ENCODE results near the gene TMEM121B. TPM values are rescaled to one million over a fixed set of nuclear protein-coding genes. Genes with fewer than 3 reads are reported as not detected.

TMEM121B gene
- total RNA-seq: 0.16 and 0.17 TPM in 2 replicates

DNA sequence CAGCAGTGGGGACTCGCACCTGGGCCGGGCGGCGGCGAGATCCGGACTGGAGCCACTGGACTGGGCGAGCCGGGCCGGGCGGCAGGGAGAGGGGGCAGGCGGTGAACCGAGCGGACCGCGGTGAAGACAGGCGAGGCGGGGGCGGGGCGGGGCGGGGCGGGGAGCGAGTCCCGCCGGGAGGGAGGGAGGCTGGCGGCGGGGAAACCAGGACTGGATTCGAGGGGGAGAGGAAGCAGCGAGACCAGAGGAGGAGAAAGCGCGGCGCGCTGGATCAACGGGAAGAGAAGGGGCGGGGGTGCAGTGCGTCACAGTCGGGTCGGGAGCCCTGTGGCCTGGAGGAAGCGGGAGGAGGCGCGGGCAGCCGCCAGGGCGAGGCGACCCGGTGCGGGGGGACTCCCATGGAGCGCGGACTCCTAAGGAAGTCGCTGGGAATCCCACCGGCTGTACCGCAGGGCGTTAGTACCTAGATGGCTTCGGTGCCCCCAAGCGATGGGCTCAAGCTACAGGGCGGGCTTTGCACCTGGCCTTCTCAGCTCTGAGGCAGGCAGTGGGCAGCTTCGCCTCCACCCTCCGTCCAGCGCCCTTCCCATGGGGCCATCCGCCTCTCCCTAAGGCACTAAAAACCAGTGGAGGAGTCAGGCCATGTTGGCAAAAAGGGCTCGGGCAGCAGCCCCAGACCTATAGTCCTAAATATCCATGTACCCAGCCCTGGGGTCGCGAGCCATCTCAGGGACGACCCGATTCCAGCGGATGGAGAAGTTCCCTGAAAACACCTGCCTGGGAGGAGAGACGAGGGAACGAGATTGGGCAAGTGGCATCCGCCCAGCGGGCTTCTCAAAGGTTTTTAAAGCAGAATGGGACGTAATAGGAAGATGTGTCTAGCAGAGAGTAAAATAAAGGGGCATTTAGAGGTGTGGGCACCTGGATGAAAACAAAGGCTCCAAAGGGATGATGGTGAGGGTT lies at the start of gene TMEM121B:
TMEM121B (minus strand) TSS at position 128 of the 963 bp plus-strand sequence. CDS start 233 bp downstream, outside the sequence.
- no peak within 1 kb of the TSS for H3K27ac Mint-ChIP-seq
- H3K36me3 Mint-ChIP-seq (ENCODE audit: low read depth): no peaks in the 10 kb centered on the region
- H3K4me1 Mint-ChIP-seq: peaks cover 32% of the 10 kb centered on the region
- no peaks in the 10 kb centered on the region for H3K9me3 Mint-ChIP-seq
- peak within 1 kb of the TSS; percentile 79 for H3K4me3 Mint-ChIP-seq
- H3K27me3 Mint-ChIP-seq: peaks cover 27% of the 10 kb centered on the region
- DNase-seq: peak; percentile 73
- intact Hi-C loops (cut with micrococcal nuclease): loop anchor here (2.0 kb wide), 1 partner anchor 37 kb away; the partner anchor contains the start of gene HDHD5

DNA sequence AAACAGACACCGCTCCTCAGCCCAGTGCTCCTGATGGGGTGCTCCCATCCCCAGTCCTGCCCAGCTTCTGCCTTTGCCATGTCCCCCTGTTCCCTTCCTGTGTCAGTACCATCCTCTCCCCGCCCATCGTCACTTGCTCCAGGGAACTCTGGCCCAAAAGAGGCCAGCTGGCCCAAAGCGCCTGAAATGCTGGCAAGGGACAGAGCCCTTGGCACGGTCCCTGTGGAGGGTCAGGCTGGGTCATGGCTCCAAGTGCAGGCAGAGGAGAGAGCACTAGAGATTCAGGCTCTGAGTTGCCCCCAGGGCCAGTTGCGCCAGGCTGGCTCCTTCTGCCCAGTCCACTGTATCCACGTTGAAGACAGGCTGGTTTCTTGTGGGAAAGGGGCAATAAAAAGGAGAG lies 46.3 kb upstream of the TMEM121B start:
- Mint-ChIP-seq H3K27ac (no peak overlapping the region), H3K4me1 (peaks cover 6% of the 10 kb centered on the region), H3K27me3 (peaks cover 13% of the 10 kb centered on the region), H3K4me3 (no peak overlapping the region), H3K36me3 (ENCODE audit: low read depth) (no peaks in the 10 kb centered on the region), H3K9me3 (no peaks in the 10 kb centered on the region)
- DNase-seq: no peak
- intact Hi-C loops (cut with micrococcal nuclease): no loop called here

DNA sequence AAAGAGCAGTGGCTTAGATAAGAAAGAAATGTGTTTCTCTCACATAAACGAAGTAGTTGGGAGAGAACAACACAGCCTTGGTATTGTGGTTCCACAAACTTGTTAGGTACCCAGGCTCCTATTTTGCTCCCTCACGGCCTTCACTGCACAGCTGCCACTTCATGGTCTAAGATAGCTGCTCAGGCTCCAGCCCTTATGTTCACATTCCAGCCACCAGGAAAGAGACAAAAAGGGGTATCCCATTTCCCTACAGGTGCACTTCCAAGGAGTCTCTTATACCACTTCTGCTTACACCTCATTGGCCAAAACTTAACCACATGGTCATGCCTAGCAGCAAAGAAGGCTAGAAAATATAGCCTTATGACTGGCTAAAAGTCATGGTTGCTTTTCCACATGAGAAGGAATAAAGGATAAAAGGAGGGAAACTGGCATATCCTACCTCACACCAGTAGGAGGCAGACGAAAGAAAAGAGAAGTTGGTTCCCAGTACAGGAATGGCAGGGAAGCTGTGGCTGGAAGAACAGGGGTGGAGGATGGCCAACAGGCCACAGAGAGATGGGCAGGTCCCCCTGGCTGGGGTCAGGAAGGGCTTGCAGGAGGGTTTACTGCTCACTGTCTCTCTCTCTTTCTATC lies 43.3 kb upstream of the TMEM121B start:
- H3K27ac Mint-ChIP-seq: no peak overlapping the region
- no peaks in the 10 kb centered on the region for H3K36me3 Mint-ChIP-seq (ENCODE audit: low read depth)
- DNase-seq: no peak
- peaks cover 15% of the 10 kb centered on the region for H3K27me3 Mint-ChIP-seq
- no peak overlapping the region for H3K4me3 Mint-ChIP-seq
- H3K9me3 Mint-ChIP-seq: no peaks in the 10 kb centered on the region
- peaks cover 7% of the 10 kb centered on the region for H3K4me1 Mint-ChIP-seq
- intact Hi-C loops (cut with micrococcal nuclease): no loop called here

DNA sequence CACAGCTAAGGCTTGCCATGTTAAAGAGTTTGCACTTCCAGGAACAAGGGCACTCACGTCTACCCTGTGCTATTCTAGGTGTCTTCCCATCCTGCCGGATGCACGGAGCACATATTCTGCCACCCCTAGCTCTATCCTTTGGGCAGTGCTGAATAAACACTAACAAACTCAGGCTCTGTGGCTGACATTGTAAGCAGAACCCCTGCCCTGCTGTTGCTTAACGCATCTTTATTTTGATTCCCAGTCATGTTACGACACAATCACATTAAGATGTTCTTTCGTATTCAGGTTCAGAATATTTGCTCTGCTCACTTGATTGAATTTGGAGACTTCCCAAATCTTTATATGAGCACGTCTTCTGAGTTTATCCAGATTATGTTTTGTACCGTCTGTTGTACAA lies 41.6 kb upstream of the TMEM121B start:
- peaks cover 12% of the 10 kb centered on the region for H3K27me3 Mint-ChIP-seq
- DNase-seq: no peak
- intact Hi-C loops (cut with micrococcal nuclease): no loop called here
- H3K4me3 Mint-ChIP-seq: no peak overlapping the region
- H3K27ac Mint-ChIP-seq: no peak overlapping the region
- peaks cover 11% of the 10 kb centered on the region for H3K4me1 Mint-ChIP-seq
- H3K36me3 Mint-ChIP-seq (ENCODE audit: low read depth): peaks cover 1% of the 10 kb centered on the region
- H3K9me3 Mint-ChIP-seq: no peaks in the 10 kb centered on the region

DNA sequence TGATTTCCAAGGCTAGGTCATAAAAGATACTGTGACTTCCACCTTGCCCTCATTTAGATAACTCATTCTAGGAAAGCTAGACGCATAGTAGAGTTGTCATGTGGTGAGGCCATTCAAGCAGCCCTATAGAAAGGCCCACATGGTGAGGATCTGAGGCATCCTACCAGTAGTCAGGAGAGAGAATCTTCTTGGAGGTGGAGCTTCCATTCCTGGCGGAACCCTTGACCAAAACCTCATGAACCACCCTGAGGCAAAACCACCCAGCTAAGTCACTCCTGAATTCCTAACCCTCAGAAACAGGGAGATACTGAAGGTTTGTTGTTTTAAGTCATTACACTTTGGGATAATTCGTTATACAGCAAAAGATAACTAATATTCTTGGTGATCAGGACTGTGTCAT lies 40.8 kb upstream of the TMEM121B start:
- Mint-ChIP-seq H3K27me3 (peaks cover 8% of the 10 kb centered on the region), H3K4me1 (peaks cover 13% of the 10 kb centered on the region), H3K9me3 (no peaks in the 10 kb centered on the region), H3K27ac (no peak overlapping the region), H3K36me3 (ENCODE audit: low read depth) (peaks cover 2% of the 10 kb centered on the region), H3K4me3 (no peak overlapping the region)
- intact Hi-C loops (cut with micrococcal nuclease): no loop called here
- DNase-seq: no peak

DNA sequence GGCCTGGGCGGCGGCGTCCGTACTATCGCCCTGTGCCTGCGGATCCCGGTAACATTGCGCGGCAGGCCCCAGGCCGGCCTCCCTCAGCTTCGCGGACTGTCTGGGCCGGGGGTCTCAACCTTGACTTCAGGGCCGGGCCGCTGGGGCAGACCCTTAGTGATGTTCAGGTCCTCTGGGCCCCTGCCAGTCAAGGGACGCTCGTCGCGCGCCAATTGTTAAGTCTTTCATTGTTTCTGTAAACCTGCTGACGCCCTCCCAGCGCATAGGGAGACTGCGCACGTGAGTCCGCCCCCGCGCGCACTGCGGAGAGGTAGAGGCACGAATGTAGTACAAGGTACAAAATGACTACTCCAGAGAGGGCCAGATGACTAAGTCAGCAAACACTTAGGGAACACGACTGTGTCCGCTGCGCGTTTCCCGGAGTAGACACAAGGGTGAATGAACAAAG lies 38.4 kb upstream of the TMEM121B start:
- intact Hi-C loops (cut with micrococcal nuclease): loop anchor here (1.0 to 2.0 kb wide), 5 partner anchors 12 to 469 kb away; partner anchors contain the start of genes ATP6V1E1 and IL17RA
- DNase-seq: peak; percentile 79
- Mint-ChIP-seq H3K36me3 (ENCODE audit: low read depth) (peaks cover 13% of the 10 kb centered on the region), H3K4me1 (peaks cover 24% of the 10 kb centered on the region), H3K9me3 (no peaks in the 10 kb centered on the region), H3K27me3 (peaks cover 2% of the 10 kb centered on the region), H3K27ac (peak overlapping the region; percentile 75), H3K4me3 (peak overlapping the region; percentile 89)

GRCh38 chr22:17158568-17159503 lies 37.7 kb upstream of the TMEM121B start, which contains the start of gene HDHD5:
Gene HDHD5, minus strand, starts transcription at chr22:17159277. Its CDS starts 26 bp downstream, at chr22:17159251.
- Mint-ChIP-seq H3K27me3 (peaks cover 2% of the 10 kb centered on the region), H3K27ac (peak within 1 kb of the TSS; percentile 89), H3K4me1 (peaks cover 24% of the 10 kb centered on the region), H3K9me3 (no peaks in the 10 kb centered on the region), H3K4me3 (peak within 1 kb of the TSS; percentile 89), H3K36me3 (ENCODE audit: low read depth) (peaks cover 13% of the 10 kb centered on the region)
- intact Hi-C loops (cut with micrococcal nuclease): loop anchor here (1.0 to 2.0 kb wide), 5 partner anchors 12 to 470 kb away; partner anchors contain the start of genes ATP6V1E1 and IL17RA
- peak; percentile 96 for DNase-seq

DNA sequence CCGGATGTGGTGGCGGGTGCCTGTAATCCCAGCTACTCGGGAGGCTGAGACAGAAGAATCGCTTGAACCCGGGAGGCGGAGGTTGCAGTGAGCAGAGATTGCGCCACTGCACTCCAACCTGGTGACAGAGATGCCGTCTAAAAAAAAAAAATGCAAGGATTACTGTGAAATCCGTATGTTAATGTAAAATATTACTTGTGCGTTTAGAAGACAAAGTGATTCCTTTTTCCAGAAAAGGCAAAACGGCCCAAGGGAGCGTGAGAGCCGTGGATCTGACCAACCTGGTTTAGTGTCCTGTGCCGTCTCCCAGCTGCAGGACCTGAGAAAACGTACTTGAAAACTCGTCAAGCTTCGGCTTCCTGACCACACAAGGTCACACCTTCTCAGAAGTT lies 37.0 kb upstream of the TMEM121B start:
- no peak for DNase-seq
- peaks cover 15% of the 10 kb centered on the region for H3K36me3 Mint-ChIP-seq (ENCODE audit: low read depth)
- intact Hi-C loops (cut with micrococcal nuclease): loop anchor here (2.0 kb wide), 2 partner anchors 35 to 471 kb away; partner anchors contain the start of gene ATP6V1E1
- H3K4me3 Mint-ChIP-seq: peak overlapping the region; percentile 89
- H3K4me1 Mint-ChIP-seq: peaks cover 24% of the 10 kb centered on the region
- H3K9me3 Mint-ChIP-seq: no peaks in the 10 kb centered on the region
- peak overlapping the region; percentile 89 for H3K27ac Mint-ChIP-seq
- peaks cover 2% of the 10 kb centered on the region for H3K27me3 Mint-ChIP-seq

DNA sequence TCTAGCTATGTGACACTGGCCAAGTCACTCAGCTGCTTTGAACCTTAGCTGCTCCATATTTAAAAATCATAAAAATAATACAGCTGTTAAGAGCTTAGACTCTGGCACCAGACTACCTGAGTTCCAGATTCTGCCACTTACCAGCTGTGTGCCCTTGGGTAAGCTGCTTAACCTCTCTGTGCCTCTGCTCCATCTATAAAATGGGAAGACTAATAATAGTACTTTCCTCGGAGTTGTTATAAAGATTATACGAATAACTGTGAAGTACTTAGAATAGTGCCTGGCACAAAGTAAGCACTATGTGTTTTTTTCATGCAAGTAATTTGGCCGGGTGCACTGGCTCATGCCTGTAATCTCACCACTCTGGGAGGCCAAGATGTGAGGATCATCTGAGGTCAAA lies 36.6 kb upstream of the TMEM121B start:
- H3K27me3 Mint-ChIP-seq: peaks cover 2% of the 10 kb centered on the region
- H3K9me3 Mint-ChIP-seq: no peaks in the 10 kb centered on the region
- peaks cover 15% of the 10 kb centered on the region for H3K36me3 Mint-ChIP-seq (ENCODE audit: low read depth)
- no peak for DNase-seq
- intact Hi-C loops (cut with micrococcal nuclease): loop anchor here (2.0 kb wide), 2 partner anchors 35 to 471 kb away; partner anchors contain the start of gene ATP6V1E1
- peak overlapping the region; percentile 89 for H3K4me3 Mint-ChIP-seq
- peaks cover 24% of the 10 kb centered on the region for H3K4me1 Mint-ChIP-seq
- H3K27ac Mint-ChIP-seq: peak overlapping the region; percentile 15

GRCh38 chr22:17155941-17156340 lies 34.8 kb upstream of the TMEM121B start:
- Mint-ChIP-seq H3K36me3 (ENCODE audit: low read depth) (peaks cover 22% of the 10 kb centered on the region), H3K9me3 (no peaks in the 10 kb centered on the region), H3K27me3 (no peaks in the 10 kb centered on the region), H3K4me1 (peaks cover 30% of the 10 kb centered on the region), H3K4me3 (peak overlapping the region; percentile 28), H3K27ac (no peak overlapping the region)
- intact Hi-C loops (cut with micrococcal nuclease): no loop called here
- no peak for DNase-seq

DNA sequence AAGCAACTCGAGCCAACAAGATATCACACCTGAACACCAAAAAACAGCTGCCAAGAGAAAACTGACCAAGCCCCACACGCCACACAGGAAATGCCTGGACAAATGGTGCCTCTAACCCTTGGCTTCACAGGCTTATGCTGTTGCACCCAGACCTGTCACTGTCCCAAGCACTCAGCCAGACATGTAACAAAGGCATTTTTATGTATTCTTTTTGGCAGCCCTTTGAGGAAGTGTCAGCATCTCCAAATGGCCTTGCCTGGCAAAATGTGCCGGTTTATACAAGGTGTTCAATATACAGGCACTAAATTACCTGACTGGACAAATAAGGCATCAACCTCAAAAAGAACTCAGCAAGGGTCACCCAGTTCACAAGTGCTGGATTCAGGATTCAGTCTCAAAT lies 31.8 kb upstream of the TMEM121B start:
- intact Hi-C loops (cut with micrococcal nuclease): no loop called here

DNA sequence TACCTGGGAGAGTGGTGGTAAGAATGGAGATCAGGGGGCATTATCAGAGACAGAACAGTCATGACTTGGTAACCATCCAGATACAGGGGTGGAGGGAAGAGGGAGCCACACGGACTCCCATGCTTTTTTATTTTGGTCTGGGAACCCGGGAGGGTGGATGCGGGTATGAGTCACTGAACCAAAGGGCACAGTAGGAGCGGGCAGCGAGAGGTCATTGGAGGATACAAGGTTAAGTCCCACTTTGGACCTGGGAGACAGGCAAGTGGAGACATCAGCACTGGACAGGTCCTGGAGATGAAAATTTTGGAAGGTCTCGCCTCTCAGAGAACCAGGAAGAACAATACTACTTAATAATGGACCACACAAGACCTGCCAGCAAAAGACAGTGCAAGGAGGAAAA lies 31.2 kb upstream of the TMEM121B start:
- Mint-ChIP-seq H3K27ac (no peak overlapping the region), H3K36me3 (ENCODE audit: low read depth) (peaks cover 26% of the 10 kb centered on the region), H3K9me3 (no peaks in the 10 kb centered on the region), H3K4me3 (no peak overlapping the region), H3K27me3 (no peaks in the 10 kb centered on the region), H3K4me1 (peaks cover 22% of the 10 kb centered on the region)
- intact Hi-C loops (cut with micrococcal nuclease): no loop called here
- no peak for DNase-seq

More for the DNA sequence above, 31.8 kb upstream of the TMEM121B start:
- Mint-ChIP-seq H3K4me3 (no peak overlapping the region), H3K36me3 (ENCODE audit: low read depth) (peaks cover 22% of the 10 kb centered on the region), H3K4me1 (peaks cover 25% of the 10 kb centered on the region), H3K9me3 (no peaks in the 10 kb centered on the region), H3K27ac (no peak overlapping the region), H3K27me3 (no peaks in the 10 kb centered on the region)
- DNase-seq: no peak
